ENCODE data around the gene RNF146. TPM values are rescaled to one million over a fixed set of nuclear protein-coding genes. Genes with fewer than 3 reads are reported as not detected.

The RNF146 gene
- total and polyA plus RNA-seq, 2 of the 13 experiments (the other 11 are each of a cell fraction or from before 2014, with no cell fraction given) = 18.8 to 27.6 TPM

DNA sequence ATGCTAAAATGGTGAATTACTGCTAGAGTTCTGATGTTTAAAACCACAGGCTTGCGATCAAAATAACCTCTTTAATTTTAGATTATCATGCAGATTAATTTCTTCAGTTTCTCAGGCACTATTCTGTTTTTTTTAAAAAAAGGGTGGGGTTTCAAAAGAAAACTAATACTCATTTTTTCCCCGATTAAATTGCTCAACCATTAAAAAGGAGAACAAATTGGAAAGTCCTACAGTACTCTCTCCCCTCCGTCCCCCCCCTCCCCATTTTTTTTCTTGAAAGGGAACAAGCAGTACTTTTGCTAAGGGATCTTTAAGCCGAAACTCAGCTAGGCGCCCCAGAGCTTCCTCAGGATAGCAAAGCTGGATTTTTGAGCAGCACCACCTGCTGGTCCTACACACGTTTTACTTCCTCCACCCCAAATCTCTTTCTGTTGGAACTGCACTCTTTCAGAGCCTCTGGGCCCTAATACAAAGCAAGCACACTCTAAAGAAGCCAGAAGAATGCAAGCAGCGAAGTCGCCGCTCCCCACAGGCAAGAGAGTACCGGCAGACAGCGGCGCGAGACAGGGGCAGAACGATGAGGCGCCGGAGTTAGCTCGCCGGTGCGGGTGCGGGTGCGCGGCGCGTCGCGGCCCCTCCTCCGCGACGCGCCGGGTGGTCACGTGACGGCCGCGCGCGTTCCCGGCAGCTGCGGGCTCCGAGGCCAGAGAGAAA lies at the start of gene RNF146 (continued):
- no peak for TF ChIP-seq TAF1 (CRISPR knock-in tag; IDR thresholded peaks at IDR 0.05)
- TF ChIP-seq, protein P1, sequence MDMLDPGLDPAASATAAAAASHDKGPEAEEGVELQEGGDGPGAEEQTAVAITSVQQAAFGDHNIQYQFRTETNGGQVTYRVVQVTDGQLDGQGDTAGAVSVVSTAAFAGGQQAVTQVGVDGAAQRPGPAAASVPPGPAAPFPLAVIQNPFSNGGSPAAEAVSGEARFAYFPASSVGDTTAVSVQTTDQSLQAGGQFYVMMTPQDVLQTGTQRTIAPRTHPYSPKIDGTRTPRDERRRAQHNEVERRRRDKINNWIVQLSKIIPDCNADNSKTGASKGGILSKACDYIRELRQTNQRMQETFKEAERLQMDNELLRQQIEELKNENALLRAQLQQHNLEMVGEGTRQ (IDR thresholded peaks at IDR 0.05; ENCODE audit: low read depth, low read length) = peak; percentile 93
- TF ChIP-seq, protein P1 (CRISPR knock-in tag; IDR thresholded peaks at IDR 0.05; ENCODE audit: borderline replicate concordance) = no peak
- TF ChIP-seq MXI1 (IDR thresholded peaks at IDR 0.05; ENCODE audit: borderline replicate concordance, low read depth, low read length) = no peak; the same call in 2 of the 3 replicates
- TF ChIP-seq, protein P2, sequence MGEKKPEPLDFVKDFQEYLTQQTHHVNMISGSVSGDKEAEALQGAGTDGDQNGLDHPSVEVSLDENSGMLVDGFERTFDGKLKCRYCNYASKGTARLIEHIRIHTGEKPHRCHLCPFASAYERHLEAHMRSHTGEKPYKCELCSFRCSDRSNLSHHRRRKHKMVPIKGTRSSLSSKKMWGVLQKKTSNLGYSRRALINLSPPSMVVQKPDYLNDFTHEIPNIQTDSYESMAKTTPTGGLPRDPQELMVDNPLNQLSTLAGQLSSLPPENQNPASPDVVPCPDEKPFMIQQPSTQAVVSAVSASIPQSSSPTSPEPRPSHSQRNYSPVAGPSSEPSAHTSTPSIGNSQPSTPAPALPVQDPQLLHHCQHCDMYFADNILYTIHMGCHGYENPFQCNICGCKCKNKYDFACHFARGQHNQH (CRISPR knock-in tag; IDR thresholded peaks at IDR 0.05) = no peak; the same call in 1 of the 2 replicates
- TF ChIP-seq, protein P3, sequence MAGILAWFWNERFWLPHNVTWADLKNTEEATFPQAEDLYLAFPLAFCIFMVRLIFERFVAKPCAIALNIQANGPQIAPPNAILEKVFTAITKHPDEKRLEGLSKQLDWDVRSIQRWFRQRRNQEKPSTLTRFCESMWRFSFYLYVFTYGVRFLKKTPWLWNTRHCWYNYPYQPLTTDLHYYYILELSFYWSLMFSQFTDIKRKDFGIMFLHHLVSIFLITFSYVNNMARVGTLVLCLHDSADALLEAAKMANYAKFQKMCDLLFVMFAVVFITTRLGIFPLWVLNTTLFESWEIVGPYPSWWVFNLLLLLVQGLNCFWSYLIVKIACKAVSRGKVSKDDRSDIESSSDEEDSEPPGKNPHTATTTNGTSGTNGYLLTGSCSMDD (CRISPR knock-in tag; IDR thresholded peaks at IDR 0.05) = no peak
- TF ChIP-seq NFIB (CRISPR knock-in tag; IDR thresholded peaks at IDR 0.05; ENCODE audit: borderline replicate concordance) = no peak
- TF ChIP-seq, protein P4, sequence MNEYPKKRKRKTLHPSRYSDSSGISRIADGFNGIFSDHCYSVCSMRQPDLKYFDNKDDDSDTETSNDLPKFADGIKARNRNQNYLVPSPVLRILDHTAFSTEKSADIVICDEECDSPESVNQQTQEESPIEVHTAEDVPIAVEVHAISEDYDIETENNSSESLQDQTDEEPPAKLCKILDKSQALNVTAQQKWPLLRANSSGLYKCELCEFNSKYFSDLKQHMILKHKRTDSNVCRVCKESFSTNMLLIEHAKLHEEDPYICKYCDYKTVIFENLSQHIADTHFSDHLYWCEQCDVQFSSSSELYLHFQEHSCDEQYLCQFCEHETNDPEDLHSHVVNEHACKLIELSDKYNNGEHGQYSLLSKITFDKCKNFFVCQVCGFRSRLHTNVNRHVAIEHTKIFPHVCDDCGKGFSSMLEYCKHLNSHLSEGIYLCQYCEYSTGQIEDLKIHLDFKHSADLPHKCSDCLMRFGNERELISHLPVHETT (CRISPR knock-in tag; conservative IDR thresholded peaks at IDR 0.05) = no peak; the same call in 1 of the 2 replicates
- TF ChIP-seq ZNF841 (CRISPR knock-in tag; IDR thresholded peaks at IDR 0.05; ENCODE audit: borderline replicate concordance) = no peak
- TF ChIP-seq, protein P5, sequence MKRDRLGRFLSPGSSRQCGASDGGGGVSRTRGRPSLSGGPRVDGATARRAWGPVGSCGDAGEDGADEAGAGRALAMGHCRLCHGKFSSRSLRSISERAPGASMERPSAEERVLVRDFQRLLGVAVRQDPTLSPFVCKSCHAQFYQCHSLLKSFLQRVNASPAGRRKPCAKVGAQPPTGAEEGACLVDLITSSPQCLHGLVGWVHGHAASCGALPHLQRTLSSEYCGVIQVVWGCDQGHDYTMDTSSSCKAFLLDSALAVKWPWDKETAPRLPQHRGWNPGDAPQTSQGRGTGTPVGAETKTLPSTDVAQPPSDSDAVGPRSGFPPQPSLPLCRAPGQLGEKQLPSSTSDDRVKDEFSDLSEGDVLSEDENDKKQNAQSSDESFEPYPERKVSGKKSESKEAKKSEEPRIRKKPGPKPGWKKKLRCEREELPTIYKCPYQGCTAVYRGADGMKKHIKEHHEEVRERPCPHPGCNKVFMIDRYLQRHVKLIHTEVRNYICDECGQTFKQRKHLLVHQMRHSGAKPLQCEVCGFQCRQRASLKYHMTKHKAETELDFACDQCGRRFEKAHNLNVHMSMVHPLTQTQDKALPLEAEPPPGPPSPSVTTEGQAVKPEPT (CRISPR knock-in tag; IDR thresholded peaks at IDR 0.05; ENCODE audit: low read depth) = 0 out of 2 replicates have a peak, but pooled peaks have one; percentile 59
- no peak for TF ChIP-seq ZNF674 (CRISPR knock-in tag; IDR thresholded peaks at IDR 0.05; ENCODE audit: low read depth)
- no peak for TF ChIP-seq SMAD9 (CRISPR knock-in tag; IDR thresholded peaks at IDR 0.05)
- TF ChIP-seq, protein P6, sequence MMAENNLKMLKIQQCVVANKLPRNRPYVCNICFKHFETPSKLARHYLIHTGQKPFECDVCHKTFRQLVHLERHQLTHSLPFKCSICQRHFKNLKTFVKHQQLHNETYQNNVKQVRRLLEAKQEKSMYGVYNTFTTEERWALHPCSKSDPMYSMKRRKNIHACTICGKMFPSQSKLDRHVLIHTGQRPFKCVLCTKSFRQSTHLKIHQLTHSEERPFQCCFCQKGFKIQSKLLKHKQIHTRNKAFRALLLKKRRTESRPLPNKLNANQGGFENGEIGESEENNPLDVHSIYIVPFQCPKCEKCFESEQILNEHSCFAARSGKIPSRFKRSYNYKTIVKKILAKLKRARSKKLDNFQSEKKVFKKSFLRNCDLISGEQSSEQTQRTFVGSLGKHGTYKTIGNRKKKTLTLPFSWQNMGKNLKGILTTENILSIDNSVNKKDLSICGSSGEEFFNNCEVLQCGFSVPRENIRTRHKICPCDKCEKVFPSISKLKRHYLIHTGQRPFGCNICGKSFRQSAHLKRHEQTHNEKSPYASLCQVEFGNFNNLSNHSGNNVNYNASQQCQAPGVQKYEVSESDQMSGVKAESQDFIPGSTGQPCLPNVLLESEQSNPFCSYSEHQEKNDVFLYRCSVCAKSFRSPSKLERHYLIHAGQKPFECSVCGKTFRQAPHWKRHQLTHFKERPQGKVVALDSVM (CRISPR knock-in tag; IDR thresholded peaks at IDR 0.05) = no peak
- no peak for TF ChIP-seq ZNF333 (CRISPR knock-in tag; IDR thresholded peaks at IDR 0.05; ENCODE audit: borderline replicate concordance)
- TF ChIP-seq ZNF441 (CRISPR knock-in tag; IDR thresholded peaks at IDR 0.05; ENCODE audit: borderline replicate concordance) = no peak
- no peak for TF ChIP-seq U2AF1 (optimal IDR thresholded peaks at IDR 0.05; ENCODE audit: low read depth, low read length)
- TF ChIP-seq HDAC2 (CRISPR knock-in tag; IDR thresholded peaks at IDR 0.05) = no peak
- no peak for TF ChIP-seq SP2 (CRISPR knock-in tag; IDR thresholded peaks at IDR 0.05)
- TF ChIP-seq BHLHE40 (IDR thresholded peaks at IDR 0.05; ENCODE audit: low read length) = peak; percentile 95
- TF ChIP-seq RARG (CRISPR knock-in tag; IDR thresholded peaks at IDR 0.05; ENCODE audit: low read depth) = no peak
